ENCODE results near the gene VDAC2. TPM values are rescaled to one million over a fixed set of nuclear protein-coding genes. Genes with fewer than 3 reads are reported as not detected.

VDAC2 gene
- total and polyA plus RNA-seq, 2 donors: 127 to 209 TPM

DNA sequence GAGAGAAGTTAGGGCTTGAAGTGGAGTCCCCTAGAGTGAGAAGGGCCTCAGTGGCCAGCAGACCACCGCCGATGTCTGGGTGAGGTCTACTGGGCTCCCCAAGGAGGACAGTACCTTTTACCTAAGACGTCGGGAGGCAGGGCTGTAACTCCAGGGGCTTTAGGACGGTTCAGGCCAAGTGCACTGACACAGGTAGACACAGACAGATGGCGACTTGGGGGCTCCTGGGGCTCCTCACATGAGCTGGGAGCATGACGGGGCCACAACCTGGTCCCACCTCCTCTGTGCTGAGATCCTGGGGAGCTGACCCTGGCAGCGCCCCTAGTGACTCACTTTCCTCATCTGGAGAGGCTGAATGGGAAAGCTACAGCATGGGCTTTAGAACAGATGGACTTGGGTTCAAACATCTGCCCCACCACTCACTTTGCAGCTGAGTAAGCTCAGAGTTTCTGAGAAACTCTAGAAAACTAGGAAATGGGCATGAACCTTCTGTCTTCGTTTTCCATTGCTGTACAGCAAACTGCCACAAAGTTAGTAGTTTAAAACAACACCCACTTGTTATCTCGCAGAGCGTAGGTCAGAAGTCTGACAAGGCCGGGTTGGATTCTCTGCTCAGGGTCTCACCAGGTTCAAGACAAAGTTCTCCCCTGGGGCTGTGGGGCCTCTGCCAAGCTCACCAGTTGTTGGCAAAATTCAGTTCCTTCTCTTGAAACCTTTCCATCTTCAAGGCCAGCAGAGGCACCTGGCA lies 29.9 kb downstream of the VDAC2 start:
- Histone ChIP-seq H3K4me3 (ENCODE audit: low read depth, low read length) (no peak overlapping the region), H3K27ac (ENCODE audit: low read depth) (no peak overlapping the region), H3K4me1 (ENCODE audit: insufficient read depth) (no peaks in the 10 kb centered on the region), H3K36me3 (ENCODE audit: insufficient read depth) (no peaks in the 10 kb centered on the region)
- no peak for DNase-seq (ENCODE audit: extremely low spot score)
- WGBS: 95% methylated on average over 12 of the region's 12 CpGs

DNA sequence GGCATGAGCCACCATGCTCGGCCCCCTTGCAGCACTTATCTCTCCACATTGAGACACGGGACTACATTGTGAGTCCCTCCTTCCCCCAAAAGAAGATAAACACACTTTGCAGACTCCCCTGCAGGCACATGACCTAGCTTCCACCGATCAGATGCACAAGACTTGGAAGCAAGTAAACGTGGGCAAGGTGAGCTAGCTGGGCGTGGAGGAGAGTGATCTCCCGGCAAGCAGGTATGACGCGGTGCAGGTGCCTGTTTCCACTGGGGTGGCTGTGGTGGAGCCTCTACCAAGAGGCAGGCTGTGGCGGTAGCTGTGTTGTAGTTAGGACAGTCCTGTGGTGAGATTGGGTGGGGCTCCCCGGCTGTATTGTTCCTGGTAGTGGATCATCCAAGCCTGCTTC lies 32.8 kb downstream of the VDAC2 start:
- no peaks in the 10 kb centered on the region for H3K36me3 ChIP-seq (ENCODE audit: insufficient read depth)
- H3K27ac ChIP-seq (ENCODE audit: low read depth): no peak overlapping the region
- no peaks in the 10 kb centered on the region for H3K4me1 ChIP-seq (ENCODE audit: insufficient read depth)
- 91% methylated on average over 10 of the region's 10 CpGs for WGBS
- no peak for DNase-seq (ENCODE audit: extremely low spot score)
- H3K4me3 ChIP-seq (ENCODE audit: low read depth, low read length): no peak overlapping the region

GRCh38 chr10:75244487-75245353 lies 34.1 kb downstream of the VDAC2 start:
- H3K36me3 ChIP-seq (ENCODE audit: insufficient read depth): no peaks in the 10 kb centered on the region
- no peak for DNase-seq (ENCODE audit: extremely low spot score)
- H3K4me3 ChIP-seq (ENCODE audit: low read depth, low read length): no peak overlapping the region
- H3K4me1 ChIP-seq (ENCODE audit: insufficient read depth): no peaks in the 10 kb centered on the region
- WGBS: 81% methylated on average over 8 of the region's 8 CpGs
- no peak overlapping the region for H3K27ac ChIP-seq (ENCODE audit: low read depth)

DNA sequence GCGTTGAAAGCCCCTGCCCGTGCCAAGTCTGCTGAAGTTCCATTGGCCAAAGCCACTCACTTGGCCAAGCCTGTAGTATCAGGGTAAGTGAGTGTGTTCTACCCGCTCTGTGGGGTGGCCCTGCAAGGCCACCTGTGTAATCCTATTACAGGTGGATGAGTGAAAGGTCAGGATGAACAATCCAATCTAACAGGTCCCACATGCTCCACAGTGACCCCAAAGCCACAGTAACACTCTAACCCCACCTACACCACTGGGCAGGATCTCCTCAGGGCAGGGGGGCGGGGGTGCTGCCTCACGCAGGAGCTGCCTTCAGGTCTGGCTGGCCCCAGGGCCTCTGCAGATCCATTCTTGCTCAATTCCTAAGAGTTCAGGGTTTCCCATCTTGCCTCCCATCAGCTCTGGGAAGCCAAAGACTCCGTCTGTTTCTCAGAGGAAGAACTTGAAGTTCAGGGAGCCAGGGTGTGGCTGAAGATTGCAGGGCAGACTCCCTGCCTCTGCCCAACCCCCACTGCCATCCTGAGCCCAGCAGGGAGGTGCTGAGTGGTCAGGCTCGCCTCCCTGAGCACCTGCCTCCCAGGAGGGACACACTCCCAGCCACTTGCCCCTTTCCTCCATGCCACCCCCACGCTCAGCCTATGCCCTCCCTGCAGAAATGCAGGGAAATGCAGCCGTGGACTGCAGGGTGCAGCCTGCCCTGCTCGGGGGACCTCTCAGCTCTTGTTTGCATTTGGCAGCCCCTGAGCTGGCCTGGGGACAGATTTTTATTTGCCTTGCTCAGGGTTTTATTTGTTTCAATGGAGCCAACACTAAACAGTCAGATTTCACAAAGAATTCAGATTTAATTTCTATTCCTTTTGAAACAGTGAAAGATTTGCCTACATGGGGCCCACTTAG lies 35.0 kb downstream of the VDAC2 start:
- 83% methylated on average over 10 of the region's 10 CpGs for WGBS

GRCh38 chr10:75246506-75246905 lies 35.9 kb downstream of the VDAC2 start:
- WGBS: 89% methylated on average over 6 of the region's 6 CpGs
- Histone ChIP-seq H3K4me3 (ENCODE audit: low read depth, low read length) (no peak overlapping the region), H3K4me1 (ENCODE audit: insufficient read depth) (no peaks in the 10 kb centered on the region), H3K27ac (ENCODE audit: low read depth) (no peak overlapping the region), H3K36me3 (ENCODE audit: insufficient read depth) (no peaks in the 10 kb centered on the region)
- DNase-seq (ENCODE audit: extremely low spot score): no peak

More for the DNA sequence above, 35.0 kb downstream of the VDAC2 start:
- H3K27ac ChIP-seq (ENCODE audit: low read depth): no peak overlapping the region
- no peak for DNase-seq (ENCODE audit: extremely low spot score)
- H3K4me3 ChIP-seq (ENCODE audit: low read depth, low read length): no peak overlapping the region
- no peaks in the 10 kb centered on the region for H3K36me3 ChIP-seq (ENCODE audit: insufficient read depth)
- H3K4me1 ChIP-seq (ENCODE audit: insufficient read depth): no peaks in the 10 kb centered on the region

DNA sequence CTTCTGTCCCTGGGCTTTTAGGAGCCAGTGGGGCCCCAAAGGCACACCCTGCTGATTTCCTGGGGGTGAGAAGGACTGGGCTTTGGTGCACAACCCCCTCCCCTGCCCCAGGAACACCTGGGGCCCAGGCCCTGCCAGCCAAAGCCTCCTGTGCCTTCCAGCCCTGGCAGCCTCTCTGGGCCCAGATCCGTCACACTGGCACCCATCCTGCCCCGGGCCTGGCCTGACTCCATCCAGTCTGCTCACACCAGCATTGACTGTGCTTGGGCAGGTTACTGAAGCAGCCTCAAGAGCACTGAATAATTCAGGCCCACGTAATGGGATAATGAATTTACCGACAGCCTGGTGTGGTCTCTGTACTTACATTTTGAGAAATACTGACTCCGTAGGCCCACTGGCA lies 37.2 kb downstream of the VDAC2 start:
- Histone ChIP-seq H3K36me3 (ENCODE audit: insufficient read depth) (no peaks in the 10 kb centered on the region), H3K27ac (ENCODE audit: low read depth) (no peak overlapping the region), H3K4me3 (ENCODE audit: low read depth, low read length) (no peak overlapping the region), H3K4me1 (ENCODE audit: insufficient read depth) (no peaks in the 10 kb centered on the region)
- WGBS: 95% methylated on average over 5 of the region's 5 CpGs
- DNase-seq (ENCODE audit: extremely low spot score): no peak

DNA sequence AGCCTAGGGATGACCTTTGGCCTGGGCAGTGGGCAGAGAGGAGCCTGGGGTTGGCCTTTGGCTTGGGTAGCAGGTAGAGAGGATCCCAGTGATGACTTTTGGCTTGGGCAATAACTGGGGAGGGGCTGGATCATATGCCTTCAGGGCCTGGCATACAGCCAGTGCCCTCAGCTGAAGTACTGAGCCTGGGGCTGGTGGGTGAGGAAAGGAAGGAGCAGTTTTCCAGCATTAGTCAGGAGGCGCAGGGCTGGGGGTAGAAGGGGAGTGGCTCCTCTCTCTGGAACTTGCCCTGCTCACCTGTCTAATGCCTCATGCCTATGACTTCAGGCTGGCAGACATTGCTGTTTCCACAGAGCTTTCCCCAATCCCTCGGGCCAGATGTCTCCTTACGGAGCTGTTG lies 40.3 kb downstream of the VDAC2 start:
- Histone ChIP-seq H3K4me1 (ENCODE audit: insufficient read depth) (no peaks in the 10 kb centered on the region), H3K36me3 (ENCODE audit: insufficient read depth) (no peaks in the 10 kb centered on the region), H3K27ac (ENCODE audit: low read depth) (no peak overlapping the region), H3K4me3 (ENCODE audit: low read depth, low read length) (no peak overlapping the region)
- 87% methylated on average over 3 of the region's 3 CpGs for WGBS
- DNase-seq (ENCODE audit: extremely low spot score): no peak

- Histone ChIP-seq H3K27ac (ENCODE audit: low read depth) (no peak overlapping the region), H3K36me3 (ENCODE audit: insufficient read depth) (no peaks in the 10 kb centered on the region), H3K4me1 (ENCODE audit: insufficient read depth) (no peaks in the 10 kb centered on the region), H3K4me3 (ENCODE audit: low read depth, low read length) (no peak overlapping the region)
- 100% methylated on average over 1 of the region's 1 CpG for WGBS
- DNase-seq (ENCODE audit: extremely low spot score): no peak
Measured at GRCh38 chr10:75253281-75254220, 43.0 kb downstream of the VDAC2 start.

- WGBS: 96% methylated on average over 2 of the region's 2 CpGs
- Histone ChIP-seq H3K36me3 (ENCODE audit: insufficient read depth) (no peaks in the 10 kb centered on the region), H3K27ac (ENCODE audit: low read depth) (no peak overlapping the region), H3K4me1 (ENCODE audit: insufficient read depth) (no peaks in the 10 kb centered on the region), H3K4me3 (ENCODE audit: low read depth, low read length) (no peak overlapping the region)
- no peak for DNase-seq (ENCODE audit: extremely low spot score)
Measured at GRCh38 chr10:75254739-75255138, 44.1 kb downstream of the VDAC2 start.

- no peak for DNase-seq (ENCODE audit: extremely low spot score)
- Histone ChIP-seq H3K36me3 (ENCODE audit: insufficient read depth) (no peaks in the 10 kb centered on the region), H3K4me3 (ENCODE audit: low read depth, low read length) (no peak overlapping the region), H3K27ac (ENCODE audit: low read depth) (no peak overlapping the region), H3K4me1 (ENCODE audit: insufficient read depth) (no peaks in the 10 kb centered on the region)
- 63% methylated on average over 3 of the region's 3 CpGs for WGBS
Measured at GRCh38 chr10:75260990-75261389, 50.4 kb downstream of the VDAC2 start.

- no peak for DNase-seq (ENCODE audit: extremely low spot score)
Measured at GRCh38 chr10:75261813-75262705, 51.5 kb downstream of the VDAC2 start.

GRCh38 chr10:75263806-75264205 lies 53.2 kb downstream of the VDAC2 start:
- no peak for DNase-seq (ENCODE audit: extremely low spot score)
- no peak overlapping the region for H3K4me3 ChIP-seq (ENCODE audit: low read depth, low read length)
- H3K4me1 ChIP-seq (ENCODE audit: insufficient read depth): no peaks in the 10 kb centered on the region
- no peak overlapping the region for H3K27ac ChIP-seq (ENCODE audit: low read depth)
- 90% methylated on average over 1 of the region's 1 CpG for WGBS
- no peaks in the 10 kb centered on the region for H3K36me3 ChIP-seq (ENCODE audit: insufficient read depth)

More at GRCh38 chr10:75261813-75262705, 51.5 kb downstream of the VDAC2 start:
- Histone ChIP-seq H3K36me3 (ENCODE audit: insufficient read depth) (no peaks in the 10 kb centered on the region), H3K4me3 (ENCODE audit: low read depth, low read length) (no peak overlapping the region), H3K4me1 (ENCODE audit: insufficient read depth) (no peaks in the 10 kb centered on the region), H3K27ac (ENCODE audit: low read depth) (no peak overlapping the region)
- WGBS: 63% methylated on average over 25 of the region's 25 CpGs

All from urinary bladder (tissue), 4 donors.